ENCODE measurements around the gene TOR3A. TPM values are rescaled to one million over a fixed set of nuclear protein-coding genes. Genes with fewer than 3 reads are reported as not detected.

The TOR3A gene
- polyA plus RNA-seq, 2 donors = 7.7 to 16.9 TPM

DNA sequence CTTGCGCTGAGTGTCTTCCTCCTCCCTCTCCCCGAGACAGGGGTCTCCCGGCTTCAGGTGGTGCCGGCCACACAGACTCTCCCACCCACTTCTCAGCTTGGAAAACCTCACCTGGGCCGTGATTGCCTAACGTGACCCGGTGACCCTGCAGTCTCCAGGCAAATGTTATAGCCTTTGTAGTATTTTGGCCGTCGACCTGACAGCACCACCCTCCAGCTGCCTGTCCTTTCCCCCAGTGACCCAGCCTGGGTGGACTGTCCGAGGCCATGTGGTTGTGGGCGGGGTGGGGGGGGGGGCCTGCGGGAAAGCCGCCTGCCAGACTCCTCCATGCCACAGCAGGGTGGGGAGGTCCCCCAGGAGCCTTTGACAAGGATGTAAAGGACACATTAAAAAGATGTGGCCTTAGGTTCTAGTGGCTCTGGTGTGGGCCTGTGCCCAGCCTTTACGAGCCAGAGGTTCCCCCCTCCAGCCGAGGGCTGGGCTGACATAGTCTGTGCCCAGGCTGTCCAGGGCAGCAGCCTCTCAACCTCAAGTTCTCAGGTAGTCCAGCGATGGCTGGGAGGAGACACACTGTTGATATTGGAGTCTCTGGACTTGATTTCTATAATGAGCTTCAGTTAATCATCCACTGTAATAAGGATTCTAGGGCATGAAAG lies 8.1 kb downstream of the TOR3A start:
- peaks cover 17 to 21% of the 10 kb centered on the region in 2 donors for H3K36me3 ChIP-seq (ENCODE audit: control insufficient read depth in 2 of 2, insufficient read depth in 2 of 2, low read length in 1 of 2)
- no peaks in the 10 kb centered on the region for H3K9me3 ChIP-seq (ENCODE audit: control insufficient read depth in 2 of 2, insufficient read depth in 1 of 2, low read depth in 1 of 2, low read length in 1 of 2)
- no peak overlapping the region for H3K27ac ChIP-seq (ENCODE audit: low read depth in 2 of 2, low read length in 1 of 2)
- H3K4me1 ChIP-seq (ENCODE audit: control insufficient read depth in 2 of 2, insufficient read depth in 2 of 2, low read length in 1 of 2) = peaks cover 0 to 2% of the 10 kb centered on the region in 2 donors
- H3K4me3 ChIP-seq (ENCODE audit: low read depth in 1 of 2, low read length in 2 of 2) = no peak overlapping the region
- H3K27me3 ChIP-seq (ENCODE audit: control insufficient read depth in 1 of 2, insufficient read depth in 2 of 2, low read length in 2 of 2) = no peaks in the 10 kb centered on the region
- 78 to 84% methylated on average over 16 of the region's 16 CpGs for WGBS, 2 donors

DNA sequence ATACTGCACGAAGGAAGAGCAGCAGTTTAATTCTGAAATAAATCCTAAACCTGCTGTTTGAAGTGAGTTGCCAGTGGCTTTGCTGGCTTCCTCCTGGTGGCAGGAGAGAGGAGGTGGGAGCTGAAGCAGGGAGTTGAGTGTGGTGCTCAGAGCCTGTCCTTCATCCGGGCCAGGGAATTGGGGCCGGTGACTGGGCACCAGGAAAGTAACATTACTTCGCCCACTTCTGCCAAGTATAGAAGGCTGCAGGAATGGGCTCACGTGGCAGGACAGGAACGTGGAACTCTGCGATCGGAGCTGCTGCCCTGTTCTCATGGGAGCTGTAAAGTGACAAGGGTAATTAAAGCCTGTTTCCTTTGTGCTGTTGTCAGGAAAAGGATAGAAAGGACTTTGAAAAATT lies 8.7 kb downstream of the TOR3A start:
- no peak overlapping the region for H3K4me3 ChIP-seq (ENCODE audit: low read depth in 1 of 2, low read length in 2 of 2)
- no peak overlapping the region for H3K27ac ChIP-seq (ENCODE audit: low read depth in 2 of 2, low read length in 1 of 2)
- peaks cover 0 to 2% of the 10 kb centered on the region in 2 donors for H3K4me1 ChIP-seq (ENCODE audit: control insufficient read depth in 2 of 2, insufficient read depth in 2 of 2, low read length in 1 of 2)
- no peaks in the 10 kb centered on the region for H3K27me3 ChIP-seq (ENCODE audit: control insufficient read depth in 1 of 2, insufficient read depth in 2 of 2, low read length in 2 of 2)
- 81 to 84% methylated on average over 8 of the region's 8 CpGs for WGBS, 2 donors
- H3K36me3 ChIP-seq (ENCODE audit: control insufficient read depth in 2 of 2, insufficient read depth in 2 of 2, low read length in 1 of 2) = peaks cover 17 to 20% of the 10 kb centered on the region in 2 donors
- H3K9me3 ChIP-seq (ENCODE audit: control insufficient read depth in 2 of 2, insufficient read depth in 1 of 2, low read depth in 1 of 2, low read length in 1 of 2) = no peaks in the 10 kb centered on the region

DNA sequence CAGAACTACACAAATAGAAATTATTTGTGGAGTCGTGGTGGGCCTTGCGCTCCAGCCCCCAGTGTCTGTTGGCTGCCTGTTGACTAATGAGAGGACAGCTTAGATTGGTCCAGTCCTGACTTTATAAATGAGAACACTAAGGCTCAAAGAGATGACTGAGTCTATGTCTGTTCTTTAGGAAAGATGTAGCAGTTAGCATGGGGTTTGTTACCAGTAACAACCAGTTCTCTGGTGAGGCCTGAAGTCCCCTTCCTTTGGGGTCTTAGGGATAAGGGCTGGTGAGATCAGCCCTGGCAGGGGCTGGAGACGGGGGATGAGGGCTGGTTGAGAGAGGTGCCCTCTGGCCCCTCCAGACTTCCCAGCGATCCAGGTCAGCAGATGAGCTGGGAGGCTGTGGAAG lies 9.1 kb downstream of the TOR3A start:
- Histone ChIP-seq H3K36me3 (ENCODE audit: control insufficient read depth in 2 of 2, insufficient read depth in 2 of 2, low read length in 1 of 2) (peaks cover 16 to 17% of the 10 kb centered on the region in 2 donors), H3K4me3 (ENCODE audit: low read depth in 1 of 2, low read length in 2 of 2) (no peak overlapping the region), H3K27ac (ENCODE audit: low read depth in 2 of 2, low read length in 1 of 2) (no peak overlapping the region), H3K4me1 (ENCODE audit: control insufficient read depth in 2 of 2, insufficient read depth in 2 of 2, low read length in 1 of 2) (peaks cover 0 to 2% of the 10 kb centered on the region in 2 donors), H3K9me3 (ENCODE audit: control insufficient read depth in 2 of 2, insufficient read depth in 1 of 2, low read depth in 1 of 2, low read length in 1 of 2) (no peaks in the 10 kb centered on the region), H3K27me3 (ENCODE audit: control insufficient read depth in 1 of 2, insufficient read depth in 2 of 2, low read length in 2 of 2) (no peaks in the 10 kb centered on the region)
- WGBS, 2 donors = 83 to 91% methylated on average over 4 of the region's 4 CpGs

DNA sequence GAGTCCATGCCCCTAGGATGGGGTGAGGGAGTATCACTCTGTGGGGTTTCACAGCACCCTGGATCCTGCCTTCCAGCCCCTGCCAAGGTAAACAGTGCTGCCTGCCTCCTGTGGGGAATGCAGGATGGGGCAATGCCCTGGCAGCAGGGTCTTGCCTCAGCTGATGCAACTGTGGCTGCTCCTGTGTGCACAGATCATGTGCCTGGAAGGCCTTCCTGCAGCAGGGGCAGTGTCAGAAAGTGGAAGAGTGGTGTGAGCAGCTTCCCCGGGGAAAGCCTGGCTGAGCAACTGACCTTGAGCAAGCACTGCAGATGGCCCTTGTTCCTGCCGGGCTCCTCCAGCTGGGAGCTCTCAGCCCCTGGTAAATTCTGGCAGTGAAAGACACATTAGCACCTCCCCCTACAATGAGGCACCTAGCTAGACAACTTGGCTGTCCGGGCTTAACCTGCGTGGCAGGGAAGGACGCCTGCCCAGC lies 9.9 kb downstream of the TOR3A start:
- Histone ChIP-seq H3K36me3 (ENCODE audit: control insufficient read depth in 2 of 2, insufficient read depth in 2 of 2, low read length in 1 of 2) (peaks cover 17% of the 10 kb centered on the region in 2 donors), H3K4me3 (ENCODE audit: low read depth in 1 of 2, low read length in 2 of 2) (no peak overlapping the region), H3K27me3 (ENCODE audit: control insufficient read depth in 1 of 2, insufficient read depth in 2 of 2, low read length in 2 of 2) (no peaks in the 10 kb centered on the region), H3K9me3 (ENCODE audit: control insufficient read depth in 2 of 2, insufficient read depth in 1 of 2, low read depth in 1 of 2, low read length in 1 of 2) (no peaks in the 10 kb centered on the region), H3K27ac (ENCODE audit: low read depth in 2 of 2, low read length in 1 of 2) (no peak overlapping the region), H3K4me1 (ENCODE audit: control insufficient read depth in 2 of 2, insufficient read depth in 2 of 2, low read length in 1 of 2) (peaks cover 0 to 2% of the 10 kb centered on the region in 2 donors)
- WGBS, 2 donors = 31 to 39% methylated on average over 5 of the region's 5 CpGs

DNA sequence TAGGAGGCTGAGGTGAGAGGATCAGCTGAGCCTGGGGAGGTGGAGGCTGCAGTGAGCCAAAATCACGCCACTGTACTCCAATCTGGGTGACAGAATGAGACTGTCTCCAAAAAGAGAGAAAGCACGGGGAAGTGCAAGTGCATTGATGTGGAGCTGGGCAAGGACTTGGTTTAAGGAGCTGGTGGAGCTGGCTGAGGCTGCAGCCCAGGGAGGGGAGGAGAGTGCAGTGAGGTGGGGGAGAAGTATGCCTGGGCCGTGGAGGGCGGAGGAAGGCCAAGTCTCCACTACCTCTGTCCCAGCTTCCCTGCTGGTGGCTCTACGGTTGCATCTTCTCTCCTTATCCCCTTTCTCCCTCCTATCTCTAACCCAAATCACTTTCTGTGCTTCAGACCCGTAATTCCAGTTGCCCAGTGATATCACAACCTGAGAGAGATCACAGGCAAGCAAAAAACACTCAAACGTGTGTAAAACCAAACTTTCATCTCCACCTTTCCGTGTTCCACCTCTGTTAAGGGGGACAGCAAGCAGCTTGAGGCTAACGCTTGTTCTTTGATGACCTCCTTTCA lies 11.1 kb downstream of the TOR3A start:
- no peaks in the 10 kb centered on the region for H3K27me3 ChIP-seq (ENCODE audit: control insufficient read depth in 1 of 2, insufficient read depth in 2 of 2, low read length in 2 of 2)
- H3K36me3 ChIP-seq (ENCODE audit: control insufficient read depth in 2 of 2, insufficient read depth in 2 of 2, low read length in 1 of 2) = peaks cover 13 to 22% of the 10 kb centered on the region in 2 donors
- H3K4me1 ChIP-seq (ENCODE audit: control insufficient read depth in 2 of 2, insufficient read depth in 2 of 2, low read length in 1 of 2) = no peaks in the 10 kb centered on the region
- 86 to 88% methylated on average over 9 of the region's 9 CpGs for WGBS, 2 donors
- H3K9me3 ChIP-seq (ENCODE audit: control insufficient read depth in 2 of 2, insufficient read depth in 1 of 2, low read depth in 1 of 2, low read length in 1 of 2) = peaks cover 0 to 3% of the 10 kb centered on the region in 2 donors
- H3K27ac ChIP-seq (ENCODE audit: low read depth in 2 of 2, low read length in 1 of 2) = no peak overlapping the region
- no peak overlapping the region for H3K4me3 ChIP-seq (ENCODE audit: low read depth in 1 of 2, low read length in 2 of 2)

DNA sequence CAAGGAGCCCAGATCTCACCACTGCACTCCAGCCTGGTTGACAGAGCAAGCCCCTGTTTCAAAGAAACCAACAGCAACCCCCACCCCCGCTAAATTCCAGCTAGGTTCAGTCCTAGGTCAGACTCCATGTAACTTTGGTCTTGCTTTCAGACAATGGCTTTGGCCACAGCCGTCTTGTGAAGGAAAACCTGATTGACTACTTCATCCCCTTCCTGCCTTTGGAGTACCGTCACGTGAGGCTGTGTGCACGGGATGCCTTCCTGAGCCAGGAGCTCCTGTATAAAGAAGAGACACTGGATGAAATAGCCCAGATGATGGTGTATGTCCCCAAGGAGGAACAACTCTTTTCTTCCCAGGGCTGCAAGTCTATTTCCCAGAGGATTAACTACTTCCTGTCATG lies 12.9 kb downstream of the TOR3A start:
- Histone ChIP-seq H3K36me3 (ENCODE audit: control insufficient read depth in 2 of 2, insufficient read depth in 2 of 2, low read length in 1 of 2) (peaks cover 10 to 22% of the 10 kb centered on the region in 2 donors), H3K9me3 (ENCODE audit: control insufficient read depth in 2 of 2, insufficient read depth in 1 of 2, low read depth in 1 of 2, low read length in 1 of 2) (peaks cover 0 to 3% of the 10 kb centered on the region in 2 donors), H3K27ac (ENCODE audit: low read depth in 2 of 2, low read length in 1 of 2) (no peak overlapping the region), H3K27me3 (ENCODE audit: control insufficient read depth in 1 of 2, insufficient read depth in 2 of 2, low read length in 2 of 2) (no peaks in the 10 kb centered on the region), H3K4me3 (ENCODE audit: low read depth in 1 of 2, low read length in 2 of 2) (no peak overlapping the region), H3K4me1 (ENCODE audit: control insufficient read depth in 2 of 2, insufficient read depth in 2 of 2, low read length in 1 of 2) (no peaks in the 10 kb centered on the region)
- 59 to 74% methylated on average over 5 of the region's 5 CpGs for WGBS, 2 donors

DNA sequence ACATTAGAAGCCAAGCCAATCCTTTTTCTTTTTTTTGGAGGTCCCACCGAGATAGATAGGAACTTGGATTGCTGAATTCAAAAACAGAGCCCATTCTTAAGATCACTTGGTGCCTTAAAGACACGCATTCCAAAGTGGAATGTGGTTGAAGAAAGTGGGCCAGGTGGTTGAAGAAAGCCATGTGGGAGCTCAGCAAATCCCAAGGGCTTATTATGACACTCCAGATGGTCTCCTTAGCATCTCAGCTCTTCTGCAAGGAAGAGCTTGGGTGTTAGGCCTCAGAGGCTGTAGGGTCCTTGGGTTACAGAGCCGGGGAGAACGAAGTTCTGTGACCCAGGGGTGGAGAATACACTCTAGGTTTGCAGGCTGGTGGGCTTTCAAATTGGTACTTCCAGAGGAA lies 13.5 kb downstream of the TOR3A start:
- peaks cover 10 to 22% of the 10 kb centered on the region in 2 donors for H3K36me3 ChIP-seq (ENCODE audit: control insufficient read depth in 2 of 2, insufficient read depth in 2 of 2, low read length in 1 of 2)

DNA sequence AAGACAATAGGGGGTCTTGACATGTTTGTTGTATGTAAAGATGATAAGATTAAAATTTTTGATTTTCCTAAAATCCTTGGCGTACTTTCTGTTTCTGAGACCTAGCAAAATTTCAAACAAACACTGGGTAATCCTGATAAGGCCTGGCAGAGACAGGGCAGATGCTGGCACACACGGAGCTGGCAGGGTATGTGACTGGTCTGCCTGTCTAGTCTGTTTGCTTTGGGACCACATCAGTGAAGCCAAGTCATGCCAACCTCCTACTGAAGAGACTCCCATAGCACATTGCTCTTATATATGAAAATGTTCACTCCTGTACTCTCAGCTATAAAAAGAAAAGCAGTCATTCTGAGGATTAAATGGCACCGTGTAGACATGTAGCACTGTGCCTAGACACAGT lies 14.1 kb downstream of the TOR3A start:
- H3K9me3 ChIP-seq (ENCODE audit: control insufficient read depth in 2 of 2, insufficient read depth in 1 of 2, low read depth in 1 of 2, low read length in 1 of 2) = peaks cover 0 to 3% of the 10 kb centered on the region in 2 donors
- 79 to 85% methylated on average over 3 of the region's 3 CpGs for WGBS, 2 donors
- no peak overlapping the region for H3K4me3 ChIP-seq (ENCODE audit: low read depth in 1 of 2, low read length in 2 of 2)
- H3K4me1 ChIP-seq (ENCODE audit: control insufficient read depth in 2 of 2, insufficient read depth in 2 of 2, low read length in 1 of 2) = no peaks in the 10 kb centered on the region
- H3K36me3 ChIP-seq (ENCODE audit: control insufficient read depth in 2 of 2, insufficient read depth in 2 of 2, low read length in 1 of 2) = peaks cover 10 to 19% of the 10 kb centered on the region in 2 donors
- H3K27ac ChIP-seq (ENCODE audit: low read depth in 2 of 2, low read length in 1 of 2) = no peak overlapping the region
- H3K27me3 ChIP-seq (ENCODE audit: control insufficient read depth in 1 of 2, insufficient read depth in 2 of 2, low read length in 2 of 2) = no peaks in the 10 kb centered on the region

More for the DNA sequence above, 13.5 kb downstream of the TOR3A start:
- 85 to 88% methylated on average over 4 of the region's 4 CpGs for WGBS, 2 donors
- Histone ChIP-seq H3K27me3 (ENCODE audit: control insufficient read depth in 1 of 2, insufficient read depth in 2 of 2, low read length in 2 of 2) (no peaks in the 10 kb centered on the region), H3K9me3 (ENCODE audit: control insufficient read depth in 2 of 2, insufficient read depth in 1 of 2, low read depth in 1 of 2, low read length in 1 of 2) (peaks cover 0 to 3% of the 10 kb centered on the region in 2 donors), H3K27ac (ENCODE audit: low read depth in 2 of 2, low read length in 1 of 2) (no peak overlapping the region), H3K4me1 (ENCODE audit: control insufficient read depth in 2 of 2, insufficient read depth in 2 of 2, low read length in 1 of 2) (no peaks in the 10 kb centered on the region), H3K4me3 (ENCODE audit: low read depth in 1 of 2, low read length in 2 of 2) (no peak overlapping the region)

DNA sequence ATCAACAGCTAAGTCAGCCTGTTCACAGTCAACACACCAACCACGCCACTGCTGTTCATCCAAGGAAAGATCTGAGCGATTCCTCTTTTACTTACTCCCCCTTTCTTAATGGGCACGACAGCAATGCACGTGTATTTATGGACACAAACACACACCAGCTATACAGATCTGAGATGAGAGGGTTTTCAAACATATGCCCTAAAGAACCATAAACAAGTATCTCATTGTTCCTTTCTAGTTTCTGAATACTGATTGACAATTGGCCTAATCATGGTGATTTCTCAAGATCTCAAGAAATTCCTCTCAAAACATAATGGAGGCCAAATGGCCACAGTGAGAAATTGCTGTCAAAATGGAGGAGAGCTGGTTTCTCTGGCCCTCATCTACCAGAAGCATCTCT lies 18.0 kb downstream of the TOR3A start:
- Histone ChIP-seq H3K4me1 (ENCODE audit: control insufficient read depth in 2 of 2, insufficient read depth in 2 of 2, low read length in 1 of 2) (no peaks in the 10 kb centered on the region), H3K27me3 (ENCODE audit: control insufficient read depth in 1 of 2, insufficient read depth in 2 of 2, low read length in 2 of 2) (no peaks in the 10 kb centered on the region), H3K36me3 (ENCODE audit: control insufficient read depth in 2 of 2, insufficient read depth in 2 of 2, low read length in 1 of 2) (peaks cover 0 to 7% of the 10 kb centered on the region in 2 donors), H3K9me3 (ENCODE audit: control insufficient read depth in 2 of 2, insufficient read depth in 1 of 2, low read depth in 1 of 2, low read length in 1 of 2) (peaks cover 0 to 3% of the 10 kb centered on the region in 2 donors), H3K27ac (ENCODE audit: low read depth in 2 of 2, low read length in 1 of 2) (no peak overlapping the region), H3K4me3 (ENCODE audit: low read depth in 1 of 2, low read length in 2 of 2) (no peak overlapping the region)
- 87 to 97% methylated on average over 4 of the region's 4 CpGs for WGBS, 2 donors

DNA sequence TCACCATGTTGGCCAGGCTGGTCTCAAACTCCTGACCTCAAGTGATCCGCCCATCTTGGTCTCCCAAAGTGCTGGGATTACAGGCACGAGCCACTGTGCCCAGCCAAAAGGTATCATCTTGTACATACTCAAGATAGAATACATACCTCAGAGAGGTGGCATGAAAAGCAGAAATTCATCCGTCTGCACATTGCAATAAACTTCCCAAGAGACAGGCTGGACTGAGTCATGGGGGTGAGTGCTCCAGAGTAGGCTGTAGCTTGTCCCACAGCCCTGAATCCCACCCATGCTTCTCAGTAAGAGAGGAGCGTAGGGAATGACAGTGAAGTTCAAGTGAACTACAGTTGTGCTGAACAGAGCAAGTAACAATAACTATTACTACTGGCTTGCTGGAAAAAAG lies 19.7 kb downstream of the TOR3A start:
- Histone ChIP-seq H3K9me3 (ENCODE audit: control insufficient read depth in 2 of 2, insufficient read depth in 1 of 2, low read depth in 1 of 2, low read length in 1 of 2) (peaks cover 0 to 3% of the 10 kb centered on the region in 2 donors), H3K4me1 (ENCODE audit: control insufficient read depth in 2 of 2, insufficient read depth in 2 of 2, low read length in 1 of 2) (no peaks in the 10 kb centered on the region), H3K27ac (ENCODE audit: low read depth in 2 of 2, low read length in 1 of 2) (no peak overlapping the region), H3K4me3 (ENCODE audit: low read depth in 1 of 2, low read length in 2 of 2) (no peak overlapping the region), H3K36me3 (ENCODE audit: control insufficient read depth in 2 of 2, insufficient read depth in 2 of 2, low read length in 1 of 2) (peaks cover 3 to 5% of the 10 kb centered on the region in 2 donors), H3K27me3 (ENCODE audit: control insufficient read depth in 1 of 2, insufficient read depth in 2 of 2, low read length in 2 of 2) (no peaks in the 10 kb centered on the region)
- WGBS, 2 donors = 88 to 94% methylated on average over 4 of the region's 4 CpGs
